Amniotic epithelial cell (primary cell): ENCODE measurements around the gene LGALS8.
"Not testable (repeated sequence)": the region's sequence is repeated elsewhere in the genome, so short reads cannot be mapped to it uniquely, and the experiment has no call there.

Experiments used
- DNase-seq: peaks from one replicate; pipeline ENCODE4 v3.0.0-alpha.2; 2010; ENCODE audit warnings: low read depth

Gene LGALS8

DNA sequence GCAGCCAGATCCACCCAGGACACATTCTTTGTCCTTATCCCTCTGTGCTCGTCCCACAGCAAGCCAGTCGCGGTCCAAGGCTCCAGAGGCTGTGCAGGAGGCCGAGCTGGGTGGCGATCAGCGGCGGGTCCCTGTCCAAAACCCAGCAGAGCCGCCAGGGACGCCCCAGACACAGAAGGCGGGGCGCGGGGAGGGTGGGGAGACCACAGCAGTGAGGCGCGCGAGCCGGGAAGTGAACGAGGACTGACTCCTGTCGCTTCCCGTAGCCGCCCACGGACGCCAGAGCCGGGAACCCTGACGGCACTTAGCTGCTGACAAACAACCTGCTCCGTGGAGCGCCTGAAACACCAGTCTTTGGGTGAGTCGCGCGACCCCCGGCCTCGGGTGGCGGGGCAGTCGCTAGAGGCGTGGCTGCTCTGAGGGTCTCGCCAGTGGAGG is at the start of gene LGALS8:
TSS of gene LGALS8 (plus strand) at position 279 of the 438 bp plus-strand sequence. CDS start 2,089 bp downstream, outside the sequence.
- peak; percentile 69 for DNase-seq

DNA sequence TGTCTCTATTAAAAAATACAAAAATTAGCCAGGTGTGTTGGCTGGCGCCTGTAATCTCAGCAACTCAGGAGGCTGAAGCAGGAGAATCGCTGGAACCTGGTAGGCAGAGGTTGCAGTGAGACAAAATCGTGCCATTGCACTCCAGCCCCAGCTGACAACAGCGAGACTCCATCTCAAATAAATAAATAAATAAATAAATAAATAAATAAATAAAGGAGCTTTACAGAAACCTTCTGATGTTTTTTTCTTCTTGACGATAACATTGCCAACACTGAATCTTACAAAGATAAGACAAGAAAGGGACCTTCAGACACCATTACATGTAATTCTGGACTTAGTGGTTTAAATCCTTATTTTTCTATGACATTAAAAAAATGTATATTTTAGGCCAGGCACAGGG is 47.8 kb upstream of the LGALS8 start:
- DNase-seq, result no peak

DNA sequence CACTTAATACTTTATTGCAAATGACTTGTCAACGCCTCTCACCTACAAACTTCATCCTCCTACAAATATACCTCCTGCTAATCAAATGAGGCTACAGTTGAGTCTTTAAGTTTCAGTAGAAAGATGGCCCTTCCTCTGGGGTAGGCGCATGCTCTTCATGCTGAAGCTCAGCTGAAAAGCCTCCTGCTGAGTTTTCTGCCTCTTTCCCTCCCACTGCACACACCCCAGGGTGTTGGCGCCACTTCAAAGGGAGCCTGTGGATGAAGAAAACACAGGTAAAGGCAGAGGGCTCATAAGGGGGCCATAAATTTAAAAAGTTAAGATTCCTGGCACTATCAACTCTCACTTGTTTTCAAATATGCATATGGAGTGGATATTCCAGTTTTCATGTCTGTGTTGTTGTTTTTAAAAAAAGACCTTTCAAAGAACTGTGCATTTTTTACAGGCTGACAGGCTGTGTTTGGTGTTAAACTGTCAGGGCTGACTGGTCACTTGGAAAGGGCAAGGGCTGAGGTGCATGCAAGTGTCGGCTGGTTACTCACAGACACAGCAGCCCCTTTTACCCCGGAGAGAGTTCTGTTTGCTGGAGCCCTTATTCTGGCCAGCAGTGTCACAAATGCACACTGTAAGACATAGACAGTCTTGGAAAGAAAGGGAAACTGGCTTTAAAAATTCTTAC is 42.9 kb upstream of the LGALS8 start:
- DNase-seq, result no peak

DNA sequence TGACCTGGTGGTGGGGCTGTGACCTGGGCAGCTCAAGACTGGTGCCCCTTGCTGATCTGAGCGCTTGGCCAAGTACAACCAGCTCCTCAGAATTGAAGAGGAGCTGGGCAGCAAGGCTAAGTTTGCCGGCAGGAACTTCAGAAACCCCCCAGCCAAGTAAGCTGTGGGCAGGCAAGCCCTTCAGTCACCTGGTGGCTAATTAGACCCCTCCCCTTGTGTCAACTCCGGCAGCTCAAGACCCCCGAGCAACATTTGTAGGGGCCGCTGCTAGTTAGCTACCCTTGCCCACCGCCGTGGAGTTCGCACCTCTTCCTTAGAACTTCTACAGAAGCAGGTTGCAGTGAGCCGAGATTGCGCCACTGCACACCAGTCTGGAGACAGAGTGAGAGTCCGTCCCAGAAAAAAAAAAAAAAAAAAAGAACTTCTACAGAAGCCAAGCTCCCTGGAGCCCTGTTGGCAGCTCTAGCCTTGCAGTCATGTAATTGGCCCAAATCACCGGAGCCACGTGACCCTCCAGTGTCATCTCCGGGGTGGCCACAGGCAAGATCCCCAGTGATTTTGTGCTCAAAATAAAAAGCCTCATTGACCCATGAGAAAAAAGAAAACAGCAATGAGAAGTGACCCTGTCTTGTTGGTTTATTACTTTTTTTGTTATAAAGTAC is 39.3 kb upstream of the LGALS8 start:
- no peak for DNase-seq

DNA sequence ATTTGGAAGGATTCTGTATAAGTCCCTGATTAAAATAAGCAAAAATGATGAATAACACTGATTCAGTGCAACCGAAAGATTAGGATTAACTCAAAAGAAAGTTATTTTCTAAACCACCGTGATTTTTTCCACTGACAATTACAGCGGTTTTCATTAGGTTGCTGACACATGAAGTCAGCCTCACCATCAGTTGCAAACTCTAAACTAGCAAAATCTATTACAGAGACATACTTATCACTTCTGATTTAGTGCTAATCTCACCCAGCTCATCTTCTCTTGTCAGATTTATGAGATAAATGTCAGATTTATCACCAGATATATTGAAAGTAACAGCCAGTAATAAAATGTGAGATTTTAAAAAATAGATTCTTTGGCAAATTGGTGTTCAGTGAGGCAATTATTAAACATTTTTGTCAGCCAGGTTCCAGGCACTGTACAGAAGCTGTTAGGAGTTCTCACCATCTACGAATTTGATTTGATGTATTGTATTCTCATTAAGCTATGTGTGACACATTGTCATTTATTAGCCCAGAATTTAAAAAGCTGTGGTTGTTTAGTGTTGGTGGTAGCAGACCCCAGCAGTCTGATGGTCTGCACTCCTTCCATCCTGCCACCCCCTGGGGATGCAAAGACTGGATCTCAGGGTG is 37.3 kb upstream of the LGALS8 start:
- no peak for DNase-seq

DNA sequence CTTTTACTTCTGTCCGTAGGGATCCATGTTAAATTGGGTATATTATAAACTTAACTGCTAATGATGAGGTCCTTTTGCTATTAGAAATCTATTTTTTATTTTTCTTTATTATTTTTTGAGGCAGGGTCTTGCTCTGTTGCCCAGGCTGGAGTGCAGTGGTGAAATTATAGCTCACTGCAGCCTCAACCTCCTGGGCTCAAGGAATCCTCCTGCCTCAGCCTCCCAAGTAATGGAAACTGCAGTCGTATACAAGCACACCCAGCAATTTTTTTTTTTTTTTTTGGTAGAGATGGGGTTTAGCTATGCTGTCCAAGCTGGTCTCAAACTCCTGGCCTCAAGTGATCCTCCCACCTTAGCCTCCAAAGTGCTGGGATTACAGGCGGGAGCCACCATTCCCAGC is 34.6 kb upstream of the LGALS8 start:
- not testable (repeated sequence) for DNase-seq

DNA sequence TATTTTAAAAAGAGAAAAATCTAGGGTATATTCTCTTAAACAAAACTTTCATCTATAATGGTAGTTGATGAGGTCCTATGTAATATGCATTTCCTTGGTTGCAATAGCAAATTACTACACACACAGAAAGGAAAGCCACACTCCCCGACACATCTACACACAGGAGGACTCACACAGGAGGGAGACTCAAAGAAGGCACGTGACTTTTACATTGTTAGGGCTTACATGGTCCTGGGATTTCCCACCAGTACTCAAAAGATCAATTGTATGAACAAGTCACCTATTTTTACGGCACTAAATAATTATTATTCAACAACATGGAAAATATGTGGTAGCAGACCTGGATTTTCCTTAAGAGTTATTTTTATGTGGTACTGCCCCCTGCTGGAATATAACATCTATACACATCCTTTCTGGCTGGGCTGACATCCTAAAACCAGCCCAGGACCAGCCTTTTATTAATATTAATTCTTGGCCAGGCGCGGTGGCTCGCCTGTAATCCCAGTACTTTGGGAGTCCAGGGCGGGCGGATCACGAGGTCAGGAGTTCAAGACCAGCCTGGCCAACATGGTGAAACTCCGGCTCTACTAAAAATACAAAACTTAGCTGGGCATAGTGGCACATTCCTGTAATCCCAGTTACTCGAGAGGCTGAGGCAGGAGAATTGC is 33.9 kb upstream of the LGALS8 start:
- peak; percentile 56 for DNase-seq

DNA sequence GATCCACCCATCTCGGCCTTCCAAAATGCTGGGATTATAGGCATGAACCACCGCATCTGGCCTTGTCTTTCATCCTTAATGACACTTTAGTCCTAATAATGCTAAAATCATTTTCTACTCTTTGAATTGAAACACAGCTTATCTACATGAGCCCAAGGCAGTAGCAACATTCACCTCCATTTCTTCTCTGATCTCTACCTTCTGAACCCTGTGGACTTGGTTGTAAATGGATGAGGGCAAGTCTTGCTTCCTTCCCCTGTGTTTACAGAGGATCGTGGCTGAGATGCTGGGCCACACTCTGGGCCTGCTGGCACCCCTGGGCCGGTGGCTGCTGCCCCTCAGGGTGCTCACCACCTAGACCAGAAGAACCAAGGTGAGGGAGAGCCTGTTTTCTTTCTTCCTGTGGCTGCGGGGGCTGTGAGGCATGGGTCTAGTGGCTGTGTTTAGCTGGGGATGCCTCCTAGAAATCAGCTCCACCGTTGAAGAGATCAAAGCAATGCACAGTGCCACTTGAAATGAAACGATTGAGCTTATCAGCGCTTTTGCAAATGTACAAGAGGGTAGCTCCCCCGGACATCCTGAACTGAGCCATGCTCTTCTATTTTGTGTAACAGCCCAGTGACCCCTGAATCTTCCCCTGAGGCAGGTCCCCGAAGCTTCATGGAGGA is 32.2 kb upstream of the LGALS8 start:
- DNase-seq, result no peak

DNA sequence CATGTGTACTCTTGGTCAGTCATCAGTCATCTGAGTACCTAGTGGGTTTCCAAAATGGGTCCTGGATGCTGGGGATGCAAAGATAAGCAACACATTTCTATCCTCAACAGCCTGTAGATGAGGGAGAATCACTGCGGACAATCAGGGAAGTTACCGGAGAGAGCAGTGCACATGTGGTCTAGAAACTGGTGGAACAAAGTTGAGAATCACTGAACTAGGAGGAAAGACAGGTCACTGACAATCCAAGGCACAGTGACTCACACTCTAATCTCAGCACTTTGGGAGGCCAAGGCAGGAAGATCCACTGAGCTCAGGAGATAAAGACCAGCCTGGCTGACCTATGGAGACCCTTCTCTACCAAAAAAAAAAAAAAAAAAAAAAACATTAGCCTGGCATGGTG is 31.4 kb upstream of the LGALS8 start:
- DNase-seq, result peak; percentile 41

DNA sequence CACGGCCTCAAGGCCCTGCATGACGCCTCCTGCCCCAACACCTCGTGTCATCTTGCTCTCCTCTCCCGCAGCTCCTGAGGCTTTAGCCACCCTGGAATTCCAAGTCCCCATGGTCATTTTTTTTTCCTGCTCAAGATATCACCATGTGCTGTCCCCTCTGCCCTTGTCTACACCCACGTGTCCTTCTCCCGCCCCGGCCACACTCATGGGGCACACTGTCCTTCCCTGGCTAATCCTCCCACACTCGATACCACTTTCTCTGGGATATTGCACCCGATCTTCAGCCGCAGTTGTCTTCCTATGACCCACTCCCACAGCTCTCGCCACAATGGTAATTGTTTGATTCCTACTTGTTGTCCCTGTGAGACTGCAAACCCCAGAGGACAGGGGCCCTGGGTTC is 29.7 kb upstream of the LGALS8 start:
- no peak for DNase-seq

DNA sequence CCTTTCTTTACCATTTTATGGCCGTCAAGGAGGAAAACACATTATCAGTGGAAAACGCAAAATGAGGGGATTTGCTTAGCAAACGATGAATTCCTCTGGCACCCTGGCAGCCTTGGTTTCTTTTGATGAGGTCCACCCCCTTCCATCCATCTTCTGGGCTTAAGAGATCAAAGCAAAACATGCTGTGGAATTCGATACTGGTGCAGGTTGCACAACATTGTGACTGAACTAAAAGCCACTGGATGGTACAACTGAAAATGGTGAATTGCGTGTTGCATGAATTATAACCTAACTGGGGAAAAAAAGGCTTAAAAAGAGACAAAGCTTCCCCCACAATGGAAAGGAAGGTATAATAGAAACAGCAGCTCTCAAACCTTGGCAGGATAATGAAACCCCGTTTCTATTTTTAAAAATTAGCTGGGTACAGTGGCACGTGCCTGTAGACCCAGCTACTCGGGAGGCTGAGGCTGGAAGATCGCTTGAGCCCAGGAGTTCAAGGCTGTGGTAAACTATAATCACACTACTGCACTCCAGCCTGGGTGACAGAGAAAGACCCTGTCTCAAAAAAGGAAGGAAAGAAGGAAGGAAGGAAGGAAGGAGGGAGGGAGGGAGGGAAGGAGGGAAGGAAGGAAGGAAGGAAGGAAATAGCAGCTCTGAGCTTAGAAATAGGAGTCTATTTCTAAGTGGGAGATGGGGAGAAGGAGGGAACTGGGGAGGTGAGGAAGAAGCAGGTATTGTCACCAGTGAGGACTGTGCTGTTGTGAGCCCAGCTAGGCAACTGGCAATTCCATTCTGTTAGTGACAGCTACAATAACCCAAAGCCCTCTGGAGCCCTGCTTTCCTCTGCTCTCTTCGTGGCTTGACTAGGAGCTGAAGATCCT is 29.0 kb upstream of the LGALS8 start:
- peak; percentile 87 for DNase-seq

DNA sequence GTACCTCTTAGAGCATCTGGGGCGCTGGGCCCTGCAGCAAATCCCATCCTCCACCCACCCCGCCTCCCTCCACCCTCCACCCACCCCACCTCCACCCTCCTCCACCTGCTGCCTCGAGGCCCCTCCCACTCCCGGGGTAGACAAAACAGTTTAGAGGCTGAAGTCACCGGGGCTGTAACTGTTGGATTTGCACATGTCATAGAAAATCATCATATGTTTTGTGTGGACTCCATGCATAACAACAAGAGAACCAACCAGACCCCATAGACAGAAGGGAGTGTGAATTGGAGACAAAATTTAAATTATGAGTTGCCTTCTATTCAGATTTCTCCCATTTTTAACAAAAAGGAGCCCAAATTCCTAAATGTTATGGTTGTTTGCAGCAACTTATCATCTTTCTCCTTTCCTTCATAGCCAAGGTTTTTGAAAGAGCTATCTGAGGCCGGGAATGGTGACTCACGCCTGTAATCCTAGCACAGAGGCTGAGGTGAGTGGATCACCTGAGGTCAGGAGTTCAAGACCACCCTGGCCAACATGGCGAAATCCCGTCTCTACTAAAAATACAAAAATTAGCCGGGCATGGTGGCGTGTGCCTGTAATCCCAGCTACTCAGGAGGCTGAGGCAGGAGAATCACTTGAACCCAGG is 28.2 kb upstream of the LGALS8 start:
- DNase-seq, result peak; percentile 61

DNA sequence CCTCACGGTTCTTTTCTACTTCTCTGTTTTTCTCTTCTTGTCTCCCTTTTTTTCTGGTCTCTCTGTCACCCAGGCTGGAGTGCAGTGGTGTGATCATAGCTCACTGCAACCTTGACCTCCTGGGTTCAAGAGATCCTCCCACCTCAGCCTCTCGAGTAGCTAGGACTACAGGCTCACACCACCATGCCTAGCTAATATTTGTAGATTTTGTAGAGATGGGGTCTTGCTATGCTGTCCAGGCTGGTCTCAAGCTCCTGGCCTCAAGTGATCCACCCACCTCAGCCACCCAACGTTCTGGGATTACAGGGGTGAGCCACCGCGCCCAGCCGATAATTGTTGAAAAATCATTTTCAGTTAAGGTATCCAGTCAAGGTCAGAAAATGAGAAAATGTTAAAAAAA is 25.9 kb upstream of the LGALS8 start:
- DNase-seq, result no peak

DNA sequence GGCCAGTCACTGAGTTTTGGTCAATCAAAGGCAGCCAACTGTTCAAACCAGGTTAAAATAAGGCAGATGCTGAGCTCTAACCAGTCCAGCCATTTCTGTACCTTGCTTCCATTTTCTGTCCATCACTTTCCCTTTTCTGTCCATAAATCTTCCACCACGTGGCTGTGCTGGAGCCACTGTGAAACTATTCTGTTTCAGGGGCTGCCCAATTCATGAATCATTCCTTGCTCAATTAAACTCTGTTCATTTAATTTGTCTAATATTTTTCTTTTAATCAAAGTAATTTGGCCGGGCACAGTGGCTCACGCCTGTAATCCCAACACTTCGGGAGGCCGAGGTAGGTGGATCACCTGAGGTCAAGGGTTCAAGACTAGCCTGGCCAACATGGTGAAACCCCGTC is 22.7 kb upstream of the LGALS8 start:
- no peak for DNase-seq

DNA sequence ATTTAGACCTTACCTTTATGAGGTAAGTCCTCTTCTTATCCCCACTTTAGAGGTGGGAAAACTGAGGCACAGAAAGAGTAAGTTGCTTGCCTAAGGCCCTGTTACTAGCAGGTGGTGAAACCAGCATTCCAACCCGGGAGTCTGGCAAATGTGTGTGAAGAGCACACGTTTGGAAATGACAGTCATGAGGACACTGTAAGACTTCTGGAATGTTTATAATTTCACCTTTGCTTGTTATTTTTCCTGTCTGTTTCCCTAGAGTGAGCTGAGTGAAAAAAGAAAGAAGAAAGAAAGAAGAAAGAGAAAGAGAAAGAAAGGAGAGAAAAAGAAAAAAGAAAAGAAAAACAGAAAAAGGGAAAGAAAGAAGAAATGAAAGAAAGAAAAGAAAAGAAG is 21.2 kb upstream of the LGALS8 start:
- DNase-seq, result peak; percentile 89

DNA sequence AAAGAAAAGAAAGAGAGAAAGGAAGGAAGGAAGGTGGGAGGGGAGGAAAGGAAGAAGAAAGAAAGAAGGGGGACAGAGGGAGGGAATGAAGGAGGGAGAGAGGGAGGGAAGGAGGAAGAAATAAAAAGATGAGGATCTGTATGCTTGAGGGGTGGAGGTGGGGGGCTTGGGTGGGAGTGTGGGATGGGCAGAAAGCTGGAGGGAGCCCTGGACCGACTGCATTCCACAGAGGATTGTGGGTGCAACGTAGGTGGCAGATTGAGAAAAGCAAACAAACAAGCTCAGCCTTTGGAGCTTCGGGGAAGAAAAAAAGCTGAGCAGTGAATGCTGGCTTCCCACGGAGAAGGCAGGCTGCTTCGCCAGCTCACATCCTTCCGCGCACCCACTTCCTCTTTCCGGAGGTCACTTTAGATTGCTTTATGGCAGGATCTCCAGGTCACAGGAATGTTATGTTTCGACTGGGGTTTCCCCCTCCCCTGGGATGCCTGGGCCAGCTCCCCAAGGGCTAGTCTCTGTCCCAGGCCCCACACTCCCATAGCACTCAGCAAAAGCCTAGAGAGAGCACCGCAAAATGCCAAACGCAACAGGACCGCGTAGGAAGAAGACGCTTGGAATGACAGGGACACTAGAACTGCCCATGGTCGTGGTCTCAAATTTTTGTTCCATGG is 20.7 kb upstream of the LGALS8 start:
- DNase-seq, result peak; percentile 91

DNA sequence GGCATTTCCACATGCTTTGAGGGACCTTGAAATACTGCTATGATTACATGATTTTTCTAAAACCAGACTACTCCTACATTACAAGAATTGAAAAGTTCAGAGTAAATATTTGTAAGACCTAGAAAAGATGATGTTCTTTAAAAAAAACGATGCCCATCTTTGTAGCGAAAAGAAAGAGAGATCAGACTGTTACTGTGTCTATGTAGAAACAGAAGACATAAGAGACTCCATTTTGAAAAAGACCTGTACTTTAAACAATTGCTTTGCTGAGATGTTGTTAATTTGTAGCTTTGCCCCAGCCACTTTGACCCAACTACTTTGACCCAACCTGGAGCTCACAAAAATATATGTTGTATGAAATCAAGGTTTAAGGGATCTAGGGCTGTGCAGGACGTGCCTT is 19.4 kb upstream of the LGALS8 start:
- not testable (repeated sequence) for DNase-seq

DNA sequence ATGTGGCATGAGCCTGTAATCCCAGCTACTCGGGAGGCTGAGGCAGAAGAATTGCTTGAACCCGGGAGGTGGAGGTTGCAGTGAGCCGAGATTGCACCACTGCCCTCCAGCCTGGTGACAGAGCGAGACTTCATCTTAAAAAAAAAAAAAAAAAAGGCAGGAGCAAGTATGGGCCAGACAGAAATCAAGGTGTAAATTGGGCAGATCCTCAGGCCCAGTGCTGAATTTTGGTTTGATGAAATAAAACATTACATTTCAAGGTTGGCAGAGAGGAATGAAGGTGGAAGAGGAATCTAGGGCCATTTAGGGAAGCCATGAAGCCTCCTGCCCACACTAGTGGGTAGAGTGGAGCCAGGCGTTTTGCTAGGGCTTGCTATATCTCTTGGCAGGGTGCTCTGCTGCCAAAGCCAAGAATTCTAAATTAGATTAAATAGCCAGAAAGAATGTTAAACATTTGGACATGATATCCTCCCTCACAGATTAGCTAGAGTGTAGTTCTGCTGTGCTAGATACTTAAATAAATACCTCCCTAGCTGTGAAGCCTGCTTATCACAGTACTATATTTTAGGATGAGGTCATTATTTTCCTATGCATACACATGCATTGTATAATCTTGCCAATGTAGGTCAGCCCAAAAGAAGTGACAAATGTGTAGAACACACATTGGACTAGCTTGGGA is 16.6 kb upstream of the LGALS8 start:
- peak; percentile 94 for DNase-seq

DNA sequence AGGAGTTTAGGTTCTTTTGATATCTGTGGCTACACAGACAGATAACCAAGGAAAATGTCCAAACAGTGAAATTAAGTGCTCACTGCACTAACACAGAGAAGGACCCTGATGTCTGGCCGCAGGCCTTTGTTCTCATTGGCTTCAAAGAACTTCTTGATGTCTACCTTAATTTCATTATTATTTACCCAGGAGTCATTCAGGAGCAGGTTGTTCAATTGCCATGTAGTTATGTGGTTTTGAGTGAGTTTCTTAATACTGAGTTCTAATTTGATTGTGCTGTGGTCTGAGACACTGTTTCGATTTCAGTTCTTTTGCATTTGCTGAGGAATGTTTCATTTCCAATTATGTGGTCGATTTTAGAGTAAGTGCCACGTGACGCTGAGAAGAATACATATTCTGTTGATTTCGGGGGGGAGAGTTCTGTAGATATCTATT is 15.2 kb upstream of the LGALS8 start:
- no peak for DNase-seq
